Adrenal gland (tissue), 12 donors: ENCODE measurements around the gene ARFIP1. TPM values are rescaled to one million over a fixed set of nuclear protein-coding genes. Genes with fewer than 3 reads are reported as not detected.

Experiments
- DNase-seq, 7 donors: peaks; one replicate each; pipeline ENCODE4 v3.0.0-alpha.2; 2019 to 2020
- H3K27ac ChIP-seq, 5 donors: fragments of 200-600 bp; sonication (generic) in 4 of 5; 1 replicate in 3 of 5; 2 replicates in 2 of 5; pipeline versions ENCODE4 v1.5.1 to v1.8.0; 2016 to 2020; ENCODE audit warnings: mild to moderate bottlenecking in 1 of 5
- H3K27me3 ChIP-seq: fragments of 200-600 bp; 2 replicates; pipeline ENCODE4 v1.8.0; 2021
- H3K36me3 ChIP-seq, 2 donors: fragments of 200-600 bp; replicated peaks in 1 of 2; 1 replicate in 1 of 2; 2 replicates in 1 of 2; pipeline versions ENCODE4 v1.5.1 to v1.8.0; 2018 to 2022
- H3K4me1 ChIP-seq, 2 donors: fragments of 200-600 bp; replicated peaks in 1 of 2; 1 replicate in 1 of 2; 2 replicates in 1 of 2; pipeline versions ENCODE4 v1.5.1 to v1.8.0; 2018 to 2021
- H3K4me3 ChIP-seq, 4 donors: fragments of 200-600 bp; sonication (generic) in 3 of 4; one replicate each; pipeline ENCODE4 v1.5.1; 2016 to 2018
- H3K9me3 ChIP-seq, 3 donors: fragments of 200-600 bp; sonication (generic) in 1 of 3; replicated peaks in 1 of 3; 1 replicate in 2 of 3; 2 replicates in 1 of 3; pipeline versions ENCODE4 v1.5.1 to v1.8.0; 2016 to 2021
- CTCF ChIP-seq, 6 experiments: fragments of 450-650 bp in 4 of 6; fragments of 200-600 bp in 2 of 6; sonication (generic) in 1 of 6; IDR thresholded peaks; 1 replicate in 5 of 6; 2 replicates in 1 of 6; pipeline versions ENCODE4 v1.5.1 to v1.8.0; 2016 to 2021; ENCODE audit warnings: antibody characterized with exemption in 6 of 6, mild to moderate bottlenecking in 2 of 6, moderate library complexity in 1 of 6
- POLR2A ChIP-seq, 2 donors: fragments of 450-650 bp; IDR thresholded peaks; one replicate each; pipeline ENCODE4 v1.6.1; 2017; ENCODE audit warnings: antibody characterized with exemption in 2 of 2, mild to moderate bottlenecking in 2 of 2, moderate library complexity in 1 of 2
- WGBS, 4 donors: extraction: QIAGEN DNeasy Blood & Tissue Kit in 2 of 4; methylation state at CpG; one replicate each; pipeline versions ENCODE4 v1.1.5 to v1.1.7; 2013 to 2017; 5-methylcytosine and 5-hydroxymethylcytosine counted together
- intact Hi-C, 2 donors: fragments of 100-400 bp; cut with DNase I; formaldehyde crosslinking; loops; one replicate each; pipeline versions ENCODE4 v1.14.1 to v1.15.0; 2022 to 2023
- polyA plus RNA-seq, 3 donors: library from polyadenylated mRNA; stranded (reverse); fragments of 200-250 nt in 2 of 3; fragments of 350-450 nt in 1 of 3; fragmentation: Illumina TruSeq in 1 of 3; extraction: RNeasy Lipid Tissue Mini Kit (QIAGEN cat#74804) in 1 of 3; gene quantifications; one replicate each; pipeline ENCODE4 v1.2.3, GENCODE V29; 2013 to 2014
- total RNA-seq, 9 donors: library from RNA; depleted of rRNA in 4 of 9; stranded (reverse); fragments of >200 nt in 4 of 9; fragments of 120-200 nt in 1 of 9; fragmentation: NEBNext Ultra II Directional in 1 of 9; extraction: Animal tissue kit (Norgen Biotek cat#: 25700) in 1 of 9; gene quantifications; one replicate each; pipeline versions ENCODE4 v1.1.0 to v1.2.4, GENCODE V29; 2013 to 2023
- donor health status: healthy with polysubstance abuse.
- donor health status: Bipolar disorder and iron deficiency.
- donor health status: DM: yes; HTN: yes; CAD: no.
- donor health status: DM: no; HTN: no; CAD: no.
- donor health status: DM: no; HTN: no; CAD: no.
- donor health status: DM: yes; HTN: yes; CAD: no.

ARFIP1 gene
- total and polyA plus RNA-seq, 12 donors, result 15.2 to 43.3 (median 28.3) TPM

DNA sequence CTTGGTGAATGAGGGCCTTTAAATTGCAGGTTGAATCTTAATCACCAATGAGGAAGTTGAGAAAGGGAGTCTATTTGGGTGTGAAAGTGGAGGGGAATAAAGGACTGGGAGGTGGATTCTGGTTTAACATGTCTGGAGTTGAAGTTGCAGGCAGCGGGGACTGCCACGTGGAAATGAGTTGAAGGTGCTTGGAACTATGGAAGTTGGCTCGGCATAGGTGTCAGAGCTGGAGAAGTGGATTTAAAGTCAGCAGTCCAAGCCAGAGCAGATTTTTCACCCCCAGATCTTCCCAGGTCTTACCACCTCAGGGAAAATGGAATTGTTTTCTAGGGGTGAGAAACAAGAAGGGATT, 45.1 kb upstream of the ARFIP1 start:
- DNase-seq, result no peak
- no peaks in the 10 kb centered on the region for H3K4me1 ChIP-seq
- H3K4me3 ChIP-seq, result no peak overlapping the region
- H3K27me3 ChIP-seq, result no peaks in the 10 kb centered on the region
- TF ChIP-seq POLR2A (IDR thresholded peaks at IDR 0.05), result no peak
- no peak for TF ChIP-seq CTCF (IDR thresholded peaks at IDR 0.05)
- H3K27ac ChIP-seq, result no peak overlapping the region
- H3K9me3 ChIP-seq, result no peaks in the 10 kb centered on the region
- intact Hi-C loops, result loop anchor here in 1 of 2 donors (5.0 kb wide), 1 partner anchor 282 kb away; no protein-coding TSS in a partner anchor
- 66 to 76% (median 73%) methylated on average over 3 of the region's 3 CpGs for WGBS, 4 donors
- H3K36me3 ChIP-seq, result no peaks in the 10 kb centered on the region

DNA sequence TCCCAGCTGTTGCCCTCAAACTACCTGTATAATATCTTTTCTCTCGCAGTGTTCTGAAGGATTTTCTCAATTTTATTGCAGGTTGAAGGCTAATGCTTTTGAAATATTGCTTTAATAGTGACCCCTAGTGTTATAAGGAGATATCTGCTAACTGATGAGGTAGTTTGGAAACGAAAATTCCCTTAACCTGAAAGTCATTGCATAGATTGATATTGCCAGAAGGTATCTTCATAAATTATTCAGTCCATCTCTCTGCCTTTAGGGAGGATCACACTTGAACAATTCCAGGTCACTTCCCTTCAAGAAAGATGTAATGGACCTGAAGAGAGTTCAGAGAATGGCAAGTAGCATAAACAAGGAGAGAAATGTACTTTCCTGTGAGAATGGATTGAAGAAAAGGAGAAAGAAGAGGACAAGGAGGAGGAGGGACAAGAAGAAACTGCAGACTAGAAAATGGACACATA, 44.3 kb upstream of the ARFIP1 start:
- intact Hi-C loops, result no loop called here

GRCh38 chr4:152735906-152736305, 43.8 kb upstream of the ARFIP1 start:
- intact Hi-C loops, result no loop called here
- no peak for DNase-seq
- 43 to 55% (median 46%) methylated on average over 3 of the region's 3 CpGs for WGBS, 4 donors
- no peaks in the 10 kb centered on the region for H3K27me3 ChIP-seq
- no peaks in the 10 kb centered on the region for H3K4me1 ChIP-seq
- H3K9me3 ChIP-seq, result no peaks in the 10 kb centered on the region
- no peak overlapping the region for H3K4me3 ChIP-seq
- no peak overlapping the region for H3K27ac ChIP-seq
- no peaks in the 10 kb centered on the region for H3K36me3 ChIP-seq
- TF ChIP-seq CTCF (IDR thresholded peaks at IDR 0.05) (no peak), POLR2A (IDR thresholded peaks at IDR 0.05) (no peak)

More for the DNA sequence above, 44.3 kb upstream of the ARFIP1 start:
- no peak for DNase-seq
- Histone ChIP-seq H3K4me1 (no peaks in the 10 kb centered on the region), H3K36me3 (no peaks in the 10 kb centered on the region), H3K27ac (no peak overlapping the region), H3K4me3 (no peak overlapping the region), H3K27me3 (no peaks in the 10 kb centered on the region), H3K9me3 (no peaks in the 10 kb centered on the region)
- TF ChIP-seq CTCF (IDR thresholded peaks at IDR 0.05) (peak; percentile 18 to 60 (median 50)), POLR2A (IDR thresholded peaks at IDR 0.05) (no peak)
- 8 to 13% (median 8%) methylated on average over 2 of the region's 2 CpGs for WGBS, 4 donors

DNA sequence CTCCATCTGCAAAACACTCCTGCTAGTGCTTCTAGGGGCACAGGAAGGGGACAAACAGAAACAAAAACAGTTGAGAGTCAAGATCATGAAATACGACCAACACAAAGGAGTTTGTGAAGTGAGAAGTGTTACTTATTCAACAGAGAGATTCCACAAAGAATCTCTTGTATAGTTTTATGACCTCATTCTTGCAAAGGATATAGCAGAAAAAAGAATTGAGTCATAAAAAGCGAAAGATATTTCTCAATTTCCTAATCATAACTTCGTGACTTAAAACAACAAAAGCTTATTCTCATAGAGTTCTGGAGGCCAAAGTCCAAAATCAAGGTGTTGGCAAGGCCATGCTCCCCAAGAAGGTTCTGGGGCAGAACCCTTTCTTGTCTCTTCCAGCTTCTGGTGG, 40.9 kb upstream of the ARFIP1 start:
- TF ChIP-seq CTCF (IDR thresholded peaks at IDR 0.05), result no peak
- no peak for TF ChIP-seq POLR2A (IDR thresholded peaks at IDR 0.05)
- intact Hi-C loops, result no loop called here
- DNase-seq, result no peak
- Histone ChIP-seq H3K4me1 (no peaks in the 10 kb centered on the region), H3K27me3 (no peaks in the 10 kb centered on the region), H3K4me3 (no peak overlapping the region), H3K9me3 (no peaks in the 10 kb centered on the region), H3K36me3 (no peaks in the 10 kb centered on the region), H3K27ac (no peak overlapping the region)
- 60 to 75% (median 69%) methylated on average over 3 of the region's 3 CpGs for WGBS, 4 donors
